RWPE1 (cell line): ENCODE results near the gene CPM.

Experiments used
- CTCF ChIA-PET: fragments of 350-600 bp; sonication (Branson Sonifier 250); formaldehyde crosslinking; extraction: SDS; loops from one replicate; lab custom pipeline; 2021; lab: Yijun Ruan, JAX
- POLR2A ChIA-PET: fragments of 400-600 bp; formaldehyde crosslinking; extraction: SDS; loops from one replicate; lab custom pipeline; 2020; ENCODE audit warnings: antibody characterized with exemption; ENCODE audit not compliant: low non-redundant PET; lab: Yijun Ruan, JAX
- DNase-seq: peaks from one replicate; pipeline ENCODE4 v3.0.0; 2012; ENCODE audit warnings: low spot score
- H3K27ac ChIP-seq: fragments of 450-650 bp; 2 replicates; pipeline ENCODE4 v1.5.1; 2017
- CTCF ChIP-seq: fragments of 450-650 bp; conservative IDR thresholded peaks from 2 replicates; pipeline ENCODE4 v1.5.1; 2017; ENCODE audit warnings: low read depth, mild to moderate bottlenecking

CPM gene

GRCh38 chr12:68876461-68876860 lies 56.5 kb downstream of the CPM start:
- no peak overlapping the region for H3K27ac ChIP-seq
- ChIA-PET POLR2A (no interaction called here), CTCF (interaction anchor here (1.2 kb wide), 1 partner anchor 14 kb away, joined by 3 read pairs; no protein-coding TSS in a partner anchor)
- DNase-seq, result no peak
- TF ChIP-seq CTCF, result no peak

- no peak for TF ChIP-seq CTCF
- no peak overlapping the region for H3K27ac ChIP-seq
- ChIA-PET POLR2A (no interaction called here), CTCF (no interaction called here)
- DNase-seq, result no peak
Observed at GRCh38 chr12:68873316-68873715, 59.7 kb downstream of the CPM start.

GRCh38 chr12:68871921-68872320 lies 61.0 kb downstream of the CPM start:
- ChIA-PET CTCF (interaction anchor here (0.7 kb wide), 1 partner anchor 266 kb away, joined by 3 read pairs; no protein-coding TSS in a partner anchor), POLR2A (no interaction called here)
- no peak for DNase-seq
- no peak overlapping the region for H3K27ac ChIP-seq
- no peak for TF ChIP-seq CTCF

GRCh38 chr12:68871396-68871795 lies 61.6 kb downstream of the CPM start:
- H3K27ac ChIP-seq, result no peak overlapping the region
- ChIA-PET CTCF (interaction anchor here (0.5 to 0.6 kb wide), 2 partner anchors 10 to 206 kb away, joined by 3 read pairs; no protein-coding TSS in a partner anchor), POLR2A (no interaction called here)
- no peak for TF ChIP-seq CTCF
- no peak for DNase-seq

- CTCF ChIA-PET, result no interaction called here
- POLR2A ChIA-PET, result no interaction called here
- TF ChIP-seq CTCF, result no peak
- H3K27ac ChIP-seq, result no peak overlapping the region
- no peak for DNase-seq
Observed at GRCh38 chr12:68870443-68870842, 62.5 kb downstream of the CPM start.

- POLR2A ChIA-PET, result no interaction called here
- CTCF ChIA-PET, result no interaction called here
- no peak for DNase-seq
- no peak for TF ChIP-seq CTCF
- H3K27ac ChIP-seq, result no peak overlapping the region
Observed at GRCh38 chr12:68870011-68870410, 63.0 kb downstream of the CPM start.
